ENCODE results near the gene TMEM9B.

DNA sequence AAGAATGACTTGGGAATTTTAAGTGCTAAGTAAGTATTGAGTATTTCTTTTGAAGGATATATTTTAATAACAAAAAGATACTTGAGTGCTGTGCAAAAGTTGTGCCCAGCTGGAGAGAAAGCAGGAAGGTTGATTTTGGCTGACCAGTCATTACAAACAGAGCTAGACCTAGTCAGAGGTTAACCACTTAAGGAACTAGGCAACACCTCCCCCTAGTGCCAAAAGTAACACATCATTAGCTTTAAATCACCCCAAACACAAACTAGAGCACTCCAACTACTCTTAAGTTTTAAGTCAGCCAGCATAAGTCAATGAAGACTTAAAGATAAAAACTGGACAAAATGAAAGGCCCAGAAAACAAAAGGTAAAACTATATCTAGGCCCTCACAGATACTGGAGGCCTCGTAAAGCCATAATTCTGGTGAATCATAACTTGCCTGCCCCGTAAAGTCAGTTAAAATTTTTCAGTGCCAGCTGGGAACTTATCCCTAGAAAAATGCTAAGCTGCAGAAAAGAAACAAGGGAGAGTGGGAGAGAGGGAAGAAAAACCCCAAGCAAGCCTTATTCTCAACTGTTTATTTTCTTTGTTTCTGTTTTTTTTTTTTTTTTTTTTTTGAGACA lies 4.6 kb downstream of the TMEM9B start:
- TF ChIP-seq POLR2A (IDR thresholded peaks at IDR 0.05; ENCODE audit: low read length): no peak
- TF ChIP-seq, protein P1, sequence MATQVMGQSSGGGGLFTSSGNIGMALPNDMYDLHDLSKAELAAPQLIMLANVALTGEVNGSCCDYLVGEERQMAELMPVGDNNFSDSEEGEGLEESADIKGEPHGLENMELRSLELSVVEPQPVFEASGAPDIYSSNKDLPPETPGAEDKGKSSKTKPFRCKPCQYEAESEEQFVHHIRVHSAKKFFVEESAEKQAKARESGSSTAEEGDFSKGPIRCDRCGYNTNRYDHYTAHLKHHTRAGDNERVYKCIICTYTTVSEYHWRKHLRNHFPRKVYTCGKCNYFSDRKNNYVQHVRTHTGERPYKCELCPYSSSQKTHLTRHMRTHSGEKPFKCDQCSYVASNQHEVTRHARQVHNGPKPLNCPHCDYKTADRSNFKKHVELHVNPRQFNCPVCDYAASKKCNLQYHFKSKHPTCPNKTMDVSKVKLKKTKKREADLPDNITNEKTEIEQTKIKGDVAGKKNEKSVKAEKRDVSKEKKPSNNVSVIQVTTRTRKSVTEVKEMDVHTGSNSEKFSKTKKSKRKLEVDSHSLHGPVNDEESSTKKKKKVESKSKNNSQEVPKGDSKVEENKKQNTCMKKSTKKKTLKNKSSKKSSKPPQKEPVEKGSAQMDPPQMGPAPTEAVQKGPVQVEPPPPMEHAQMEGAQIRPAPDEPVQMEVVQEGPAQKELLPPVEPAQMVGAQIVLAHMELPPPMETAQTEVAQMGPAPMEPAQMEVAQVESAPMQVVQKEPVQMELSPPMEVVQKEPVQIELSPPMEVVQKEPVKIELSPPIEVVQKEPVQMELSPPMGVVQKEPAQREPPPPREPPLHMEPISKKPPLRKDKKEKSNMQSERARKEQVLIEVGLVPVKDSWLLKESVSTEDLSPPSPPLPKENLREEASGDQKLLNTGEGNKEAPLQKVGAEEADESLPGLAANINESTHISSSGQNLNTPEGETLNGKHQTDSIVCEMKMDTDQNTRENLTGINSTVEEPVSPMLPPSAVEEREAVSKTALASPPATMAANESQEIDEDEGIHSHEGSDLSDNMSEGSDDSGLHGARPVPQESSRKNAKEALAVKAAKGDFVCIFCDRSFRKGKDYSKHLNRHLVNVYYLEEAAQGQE (IDR thresholded peaks at IDR 0.05): no peak

Data from A549 (cell line).